K562 (cell line): ENCODE data around the gene PCDHA10. TPM values are rescaled to one million over a fixed set of nuclear protein-coding genes. Genes with fewer than 3 reads are reported as not detected.

Experiments used
- polyA plus RNA-seq, 8 experiments: library from polyadenylated mRNA; depleted of rRNA in 4 of 8; stranded (reverse) in 5 of 8; unstranded in 3 of 8; fragments of >200 nt; fragmentation: Nextera tagmentation in 2 of 8; fragmentation: Illumina TruSeq in 1 of 8; extraction: Ambion mirVana in 2 of 8; extraction: Trizol in 1 of 8; gene quantifications; 2 replicates each; pipeline versions ENCODE4 v1.2.1 to v1.2.3, GENCODE V29; 2011 to 2014; ENCODE audit warnings: inconsistent platforms in 1 of 8, missing spikeins in 1 of 8
- total RNA-seq, 7 experiments: library from RNA; depleted of rRNA in 6 of 7; stranded (reverse); fragments of >200 nt in 6 of 7; fragmentation: Illumina TruSeq in 2 of 7; extraction: Trizol in 2 of 7; gene quantifications; 2 replicates each; pipeline versions ENCODE4 v1.2.1 to v1.2.3, GENCODE V29; 2011 to 2021; ENCODE audit warnings: low replicate concordance in 1 of 7

The PCDHA10 gene
- total and polyA plus RNA-seq, 9 of the 15 experiments (the other 6 are each of a cell fraction or from before 2014, with no cell fraction given): not detected

Other genes with a start within 250 kb of the PCDHA10 start
Only the 7 nearest of the 26 such genes appear.
- gene PCDHA6, start 27.9 kb upstream of the PCDHA10 start, total RNA-seq (2014; rRNA removed): not detected in 2 replicates
- not detected in 2 replicates for gene PCDHA6, start 27.9 kb upstream of the PCDHA10 start, total RNA-seq (2014; rRNA removed; fragmentation: Illumina TruSeq; extraction: Trizol)
- not detected in 2 replicates for gene PCDHA6, start 27.9 kb upstream of the PCDHA10 start, total RNA-seq (2015; rRNA removed; fragmentation: Illumina TruSeq; extraction: Trizol)
- not detected in 2 replicates for gene PCDHA6, start 27.9 kb upstream of the PCDHA10 start, total RNA-seq (2021)
- gene PCDHA6, start 27.9 kb upstream of the PCDHA10 start, polyA plus RNA-seq (2011; rRNA removed): not detected in 2 replicates
- not detected in 2 replicates for gene PCDHA6, start 27.9 kb upstream of the PCDHA10 start, polyA plus RNA-seq (2014; fragmentation: Illumina TruSeq; extraction: Trizol)
- gene PCDHA6, start 27.9 kb upstream of the PCDHA10 start, polyA plus RNA-seq (2014; fragmentation: Nextera tagmentation; extraction: Ambion mirVana): not detected
- gene PCDHA6, start 27.9 kb upstream of the PCDHA10 start, polyA plus RNA-seq (2014; rRNA removed): not detected in 2 replicates
- gene PCDHA7, start 21.6 kb upstream of the PCDHA10 start, total RNA-seq (2014; rRNA removed): not detected in 2 replicates
- not detected in 2 replicates for gene PCDHA7, start 21.6 kb upstream of the PCDHA10 start, total RNA-seq (2014; rRNA removed; fragmentation: Illumina TruSeq; extraction: Trizol)
- gene PCDHA7, start 21.6 kb upstream of the PCDHA10 start, total RNA-seq (2015; rRNA removed; fragmentation: Illumina TruSeq; extraction: Trizol): not detected in 2 replicates
- not detected in 2 replicates for gene PCDHA7, start 21.6 kb upstream of the PCDHA10 start, total RNA-seq (2021)
- not detected in 2 replicates for gene PCDHA7, start 21.6 kb upstream of the PCDHA10 start, polyA plus RNA-seq (2011; rRNA removed)
- gene PCDHA7, start 21.6 kb upstream of the PCDHA10 start, polyA plus RNA-seq (2014; fragmentation: Illumina TruSeq; extraction: Trizol): not detected in 2 replicates
- gene PCDHA7, start 21.6 kb upstream of the PCDHA10 start, polyA plus RNA-seq (2014; fragmentation: Nextera tagmentation; extraction: Ambion mirVana): not detected
- not detected in 2 replicates for gene PCDHA7, start 21.6 kb upstream of the PCDHA10 start, polyA plus RNA-seq (2014; rRNA removed)
- gene PCDHA8, start 14.7 kb upstream of the PCDHA10 start, total RNA-seq (2014; rRNA removed): not detected in 2 replicates
- gene PCDHA8, start 14.7 kb upstream of the PCDHA10 start, total RNA-seq (2014; rRNA removed; fragmentation: Illumina TruSeq; extraction: Trizol): not detected in 2 replicates
- gene PCDHA8, start 14.7 kb upstream of the PCDHA10 start, total RNA-seq (2015; rRNA removed; fragmentation: Illumina TruSeq; extraction: Trizol): not detected in 2 replicates
- not detected in 2 replicates for gene PCDHA8, start 14.7 kb upstream of the PCDHA10 start, total RNA-seq (2021)
- not detected in 2 replicates for gene PCDHA8, start 14.7 kb upstream of the PCDHA10 start, polyA plus RNA-seq (2011; rRNA removed)
- not detected in 2 replicates for gene PCDHA8, start 14.7 kb upstream of the PCDHA10 start, polyA plus RNA-seq (2014; fragmentation: Illumina TruSeq; extraction: Trizol)
- gene PCDHA8, start 14.7 kb upstream of the PCDHA10 start, polyA plus RNA-seq (2014; fragmentation: Nextera tagmentation; extraction: Ambion mirVana): not detected
- gene PCDHA8, start 14.7 kb upstream of the PCDHA10 start, polyA plus RNA-seq (2014; rRNA removed): not detected in 2 replicates
- not detected in 2 replicates for gene PCDHA9, start 7.5 kb upstream of the PCDHA10 start, total RNA-seq (2014; rRNA removed)
- gene PCDHA9, start 7.5 kb upstream of the PCDHA10 start, total RNA-seq (2014; rRNA removed; fragmentation: Illumina TruSeq; extraction: Trizol): not detected in 2 replicates
- gene PCDHA9, start 7.5 kb upstream of the PCDHA10 start, total RNA-seq (2015; rRNA removed; fragmentation: Illumina TruSeq; extraction: Trizol): not detected in 2 replicates
- gene PCDHA9, start 7.5 kb upstream of the PCDHA10 start, total RNA-seq (2021): not detected in 2 replicates
- gene PCDHA9, start 7.5 kb upstream of the PCDHA10 start, polyA plus RNA-seq (2011; rRNA removed): not detected in 2 replicates
- not detected in 2 replicates for gene PCDHA9, start 7.5 kb upstream of the PCDHA10 start, polyA plus RNA-seq (2014; fragmentation: Illumina TruSeq; extraction: Trizol)
- not detected for gene PCDHA9, start 7.5 kb upstream of the PCDHA10 start, polyA plus RNA-seq (2014; fragmentation: Nextera tagmentation; extraction: Ambion mirVana)
- gene PCDHA9, start 7.5 kb upstream of the PCDHA10 start, polyA plus RNA-seq (2014; rRNA removed): not detected in 2 replicates
- gene PCDHA11, start 13.1 kb downstream of the PCDHA10 start, total RNA-seq (2014; rRNA removed): not detected in 2 replicates
- not detected in 2 replicates for gene PCDHA11, start 13.1 kb downstream of the PCDHA10 start, total RNA-seq (2014; rRNA removed; fragmentation: Illumina TruSeq; extraction: Trizol)
- gene PCDHA11, start 13.1 kb downstream of the PCDHA10 start, total RNA-seq (2015; rRNA removed; fragmentation: Illumina TruSeq; extraction: Trizol): not detected in 2 replicates
- not detected in 2 replicates for gene PCDHA11, start 13.1 kb downstream of the PCDHA10 start, total RNA-seq (2021)
- not detected in 2 replicates for gene PCDHA11, start 13.1 kb downstream of the PCDHA10 start, polyA plus RNA-seq (2011; rRNA removed)
- not detected in 2 replicates for gene PCDHA11, start 13.1 kb downstream of the PCDHA10 start, polyA plus RNA-seq (2014; fragmentation: Illumina TruSeq; extraction: Trizol)
- gene PCDHA11, start 13.1 kb downstream of the PCDHA10 start, polyA plus RNA-seq (2014; fragmentation: Nextera tagmentation; extraction: Ambion mirVana): not detected
- not detected in 2 replicates for gene PCDHA11, start 13.1 kb downstream of the PCDHA10 start, polyA plus RNA-seq (2014; rRNA removed)
- not detected in 2 replicates for gene PCDHA12, start 19.4 kb downstream of the PCDHA10 start, total RNA-seq (2014; rRNA removed)
- not detected in 2 replicates for gene PCDHA12, start 19.4 kb downstream of the PCDHA10 start, total RNA-seq (2014; rRNA removed; fragmentation: Illumina TruSeq; extraction: Trizol)
- not detected in 2 replicates for gene PCDHA12, start 19.4 kb downstream of the PCDHA10 start, total RNA-seq (2015; rRNA removed; fragmentation: Illumina TruSeq; extraction: Trizol)
- gene PCDHA12, start 19.4 kb downstream of the PCDHA10 start, total RNA-seq (2021): not detected in 2 replicates
- not detected in 2 replicates for gene PCDHA12, start 19.4 kb downstream of the PCDHA10 start, polyA plus RNA-seq (2011; rRNA removed)
- gene PCDHA12, start 19.4 kb downstream of the PCDHA10 start, polyA plus RNA-seq (2014; fragmentation: Illumina TruSeq; extraction: Trizol): not detected in 2 replicates
- gene PCDHA12, start 19.4 kb downstream of the PCDHA10 start, polyA plus RNA-seq (2014; fragmentation: Nextera tagmentation; extraction: Ambion mirVana): not detected
- gene PCDHA12, start 19.4 kb downstream of the PCDHA10 start, polyA plus RNA-seq (2014; rRNA removed): not detected in 2 replicates
- gene PCDHA13, start 26.2 kb downstream of the PCDHA10 start, total RNA-seq (2014; rRNA removed): not detected in 2 replicates
- not detected in 2 replicates for gene PCDHA13, start 26.2 kb downstream of the PCDHA10 start, total RNA-seq (2014; rRNA removed; fragmentation: Illumina TruSeq; extraction: Trizol)
- gene PCDHA13, start 26.2 kb downstream of the PCDHA10 start, total RNA-seq (2015; rRNA removed; fragmentation: Illumina TruSeq; extraction: Trizol): not detected in 2 replicates
- gene PCDHA13, start 26.2 kb downstream of the PCDHA10 start, total RNA-seq (2021): not detected in 2 replicates
- gene PCDHA13, start 26.2 kb downstream of the PCDHA10 start, polyA plus RNA-seq (2011; rRNA removed): not detected in 2 replicates
- not detected in 2 replicates for gene PCDHA13, start 26.2 kb downstream of the PCDHA10 start, polyA plus RNA-seq (2014; fragmentation: Illumina TruSeq; extraction: Trizol)
- gene PCDHA13, start 26.2 kb downstream of the PCDHA10 start, polyA plus RNA-seq (2014; fragmentation: Nextera tagmentation; extraction: Ambion mirVana): not detected
- not detected in 2 replicates for gene PCDHA13, start 26.2 kb downstream of the PCDHA10 start, polyA plus RNA-seq (2014; rRNA removed)